Heart left ventricle (tissue), 16 donors: Measurements from ENCODE around the gene TCEAL4. TPM values are rescaled to one million over a fixed set of nuclear protein-coding genes. Genes with fewer than 3 reads are reported as not detected.

ENCODE experiments used
- ATAC-seq, 4 donors: fragments of 200-7000 bp; cut with Tn5 transposase; one replicate each; pipeline ENCODE4 v1.9.1; 2020 to 2022; ENCODE audit warnings: moderate library complexity in 4 of 4, mild to moderate bottlenecking in 3 of 4, moderate number of reproducible peaks in 1 of 4
- DNase-seq, 5 donors: peaks; one replicate each; pipeline ENCODE4 v3.0.0-alpha.2; 2020
- H3K27ac ChIP-seq, 12 donors: fragments of 200-600 bp; sonication (generic) in 4 of 12; one replicate each; pipeline versions ENCODE4 v1.5.0 to v1.8.0; 2016 to 2022; ENCODE audit warnings: mild to moderate bottlenecking in 2 of 12
- H3K27me3 ChIP-seq, 9 donors: fragments of 200-600 bp; sonication (generic) in 2 of 9; one replicate each; pipeline versions ENCODE4 v1.5.1 to v1.8.0; 2016 to 2022; ENCODE audit warnings: mild to moderate bottlenecking in 3 of 9
- H3K36me3 ChIP-seq, 9 donors: fragments of 200-600 bp; sonication (generic) in 2 of 9; one replicate each; pipeline versions ENCODE4 v1.5.0 to v1.8.0; 2018 to 2022; ENCODE audit warnings: mild to moderate bottlenecking in 2 of 9
- H3K4me1 ChIP-seq, 12 donors: fragments of 200-600 bp; sonication (generic) in 4 of 12; one replicate each; pipeline versions ENCODE4 v1.5.0 to v1.8.0; 2016 to 2022; ENCODE audit warnings: mild to moderate bottlenecking in 3 of 12
- H3K4me3 ChIP-seq, 12 donors: fragments of 200-600 bp; sonication (generic) in 4 of 12; one replicate each; pipeline versions ENCODE4 v1.5.0 to v1.8.0; 2017 to 2022; ENCODE audit warnings: mild to moderate bottlenecking in 9 of 12, moderate library complexity in 4 of 12
- H3K9me3 ChIP-seq, 12 donors: fragments of 200-600 bp; sonication (generic) in 4 of 12; one replicate each; pipeline versions ENCODE4 v1.5.0 to v1.8.0; 2016 to 2022; ENCODE audit warnings: mild to moderate bottlenecking in 1 of 12
- POLR2A ChIP-seq, 2 donors: fragments of 450-650 bp; IDR thresholded peaks; one replicate each; pipeline ENCODE4 v1.6.1; 2017; ENCODE audit warnings: antibody characterized with exemption in 2 of 2, mild to moderate bottlenecking in 2 of 2, moderate library complexity in 2 of 2
- WGBS, 4 donors: extraction: QIAGEN DNeasy Blood & Tissue Kit in 2 of 4; methylation state at CpG; one replicate each; pipeline versions ENCODE4 v1.1.5 to v1.1.7; 2013 to 2018; 5-methylcytosine and 5-hydroxymethylcytosine counted together
- intact Hi-C, 10 donors: fragments of 100-400 bp; cut with DNase I; formaldehyde crosslinking; loops; one replicate each; pipeline versions ENCODE4 v1.11.1 to v1.14.2; 2022
- polyA plus RNA-seq, 2 donors: library from polyadenylated mRNA; stranded (reverse); fragments of 200-250 nt; gene quantifications; one replicate each; pipeline ENCODE4 v1.2.3, GENCODE V29; 2013
- total RNA-seq, 9 donors: library from RNA; depleted of rRNA in 2 of 9; stranded (reverse); fragments of >200 nt in 2 of 9; fragmentation: NEBNext Ultra II Directional in 3 of 9; extraction: Animal tissue kit (Norgen Biotek cat#: 25700) in 3 of 9; gene quantifications; one replicate each; pipeline versions ENCODE4 v1.1.0 to v1.2.4, GENCODE V29; 2016 to 2023
- TF ChIP-seq, protein P1 (sequence below), 12 donors: fragments of 200-600 bp; sonication (generic) in 4 of 12; IDR thresholded peaks; one replicate each; pipeline versions ENCODE4 v1.5.0 to v1.8.0; 2018 to 2022; ENCODE audit warnings: antibody characterized with exemption in 12 of 12, mild to moderate bottlenecking in 5 of 12
- donor health status: ischemic (EF 13 %, LVEDD 7.1; RV severe dilation, severe dysfunction).
- donor health status: healthy with polysubstance abuse.
- donor health status: DM: no; HTN: yes; CAD: no.
- donor health status: DM: no; HTN: no; CAD: no.
- donor health status: ischemic (EF 25% LVEDD 6.9; RV normal size, moderate dysfunction).
- donor health status: ischemic (EF 25% LVEDD 5.7; RV mildly dilated, moderate dysfunction).
- donor health status: healthy.
- donor health status: DM: yes; HTN: yes; CAD: no.
- donor health status: ischemic (EF 35%, LVEDD 5.7; RV mildly dilated, moderate dysfunction).
- donor health status: nonischemic (EF 11% LVEDD 7.7; RV severe dilation, severe dysfunction).
- donor health status: DM: yes; HTN: yes; CAD: no.
- donor health status: PGD.
- donor health status: ischemic (EF 29% LVEDD 5.4; RV normal size, mild dysfunction).
- donor health status: nonischemic (EF 23%, LVEDD 6.1; RV moderate dilation, normal function).

The TCEAL4 gene
- total and polyA plus RNA-seq, 11 donors, result 50.9 to 176 (median 67.9) TPM

DNA sequence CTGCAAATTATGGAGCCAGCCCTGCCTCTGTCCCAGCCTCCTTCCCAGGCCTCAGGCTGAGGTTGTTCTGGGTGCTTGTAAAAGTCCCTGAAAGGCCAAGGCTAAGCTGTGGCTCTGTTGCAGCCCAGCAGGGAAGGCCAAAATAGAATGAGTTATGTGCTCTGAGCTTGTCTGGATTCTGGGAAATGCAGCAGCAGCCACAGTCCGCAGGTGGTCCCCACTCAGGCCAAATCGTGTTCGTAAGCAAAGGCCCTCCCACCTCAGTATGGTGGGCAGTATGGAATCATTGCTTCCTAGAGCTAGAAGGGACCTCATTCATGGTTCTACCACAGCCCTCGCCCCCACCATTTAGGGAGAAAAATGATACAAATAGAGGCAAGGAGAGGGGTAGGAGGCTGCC, 38.8 kb downstream of the TCEAL4 start:
- 46 to 81% (median 63%) methylated on average over 4 of the region's 4 CpGs for WGBS, 4 donors
- Histone ChIP-seq H3K4me1 (peaks cover 0 to 15% (median 3%) of the 10 kb centered on the region in 12 donors), H3K36me3 (peaks cover 0 to 9% (median 0%) of the 10 kb centered on the region in 9 donors), H3K4me3 (no peak overlapping the region), H3K27me3 (peaks cover 0 to 4% (median 0%) of the 10 kb centered on the region in 9 donors), H3K9me3 (no peaks in the 10 kb centered on the region), H3K27ac (peak overlapping the region in 1 of 12 donors; percentile 62)
- TF ChIP-seq POLR2A (IDR thresholded peaks at IDR 0.05), result no peak
- TF ChIP-seq, protein P1, sequence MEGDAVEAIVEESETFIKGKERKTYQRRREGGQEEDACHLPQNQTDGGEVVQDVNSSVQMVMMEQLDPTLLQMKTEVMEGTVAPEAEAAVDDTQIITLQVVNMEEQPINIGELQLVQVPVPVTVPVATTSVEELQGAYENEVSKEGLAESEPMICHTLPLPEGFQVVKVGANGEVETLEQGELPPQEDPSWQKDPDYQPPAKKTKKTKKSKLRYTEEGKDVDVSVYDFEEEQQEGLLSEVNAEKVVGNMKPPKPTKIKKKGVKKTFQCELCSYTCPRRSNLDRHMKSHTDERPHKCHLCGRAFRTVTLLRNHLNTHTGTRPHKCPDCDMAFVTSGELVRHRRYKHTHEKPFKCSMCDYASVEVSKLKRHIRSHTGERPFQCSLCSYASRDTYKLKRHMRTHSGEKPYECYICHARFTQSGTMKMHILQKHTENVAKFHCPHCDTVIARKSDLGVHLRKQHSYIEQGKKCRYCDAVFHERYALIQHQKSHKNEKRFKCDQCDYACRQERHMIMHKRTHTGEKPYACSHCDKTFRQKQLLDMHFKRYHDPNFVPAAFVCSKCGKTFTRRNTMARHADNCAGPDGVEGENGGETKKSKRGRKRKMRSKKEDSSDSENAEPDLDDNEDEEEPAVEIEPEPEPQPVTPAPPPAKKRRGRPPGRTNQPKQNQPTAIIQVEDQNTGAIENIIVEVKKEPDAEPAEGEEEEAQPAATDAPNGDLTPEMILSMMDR (IDR thresholded peaks at IDR 0.05), result no peak
- DNase-seq (no peak), ATAC-seq (peak in 1 of 4 donors; percentile 29)
- intact Hi-C loops, result loop anchor here in 2 of 10 donors (10.0 kb wide), 2 partner anchors 61 to 89 kb away; partner anchors contain the start of gene MORF4L2 (in 1 of the 2)

DNA sequence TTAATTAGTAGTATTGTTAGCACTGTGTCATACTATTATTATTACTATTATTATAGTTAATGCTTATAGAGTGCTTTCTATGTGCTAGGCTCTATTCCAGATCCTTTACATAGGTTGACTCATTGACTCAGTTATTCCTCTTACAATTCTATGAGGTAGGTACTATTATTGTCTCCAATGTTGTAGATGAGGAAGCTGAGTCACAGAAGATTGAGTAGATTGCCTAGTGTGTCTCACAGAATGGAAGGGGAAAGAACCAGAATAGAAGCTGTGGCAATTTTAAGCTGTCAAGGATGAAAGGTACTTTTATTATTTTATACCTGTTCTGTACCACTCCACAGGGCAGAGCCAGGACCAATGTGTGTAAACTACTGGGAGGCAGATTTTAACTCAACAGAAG, 41.5 kb downstream of the TCEAL4 start:
- Histone ChIP-seq H3K27ac (no peak overlapping the region), H3K4me1 (peaks cover 0 to 23% (median 4%) of the 10 kb centered on the region in 12 donors), H3K9me3 (no peaks in the 10 kb centered on the region), H3K36me3 (peaks cover 0 to 9% (median 0%) of the 10 kb centered on the region in 9 donors), H3K4me3 (no peak overlapping the region), H3K27me3 (peaks cover 0 to 17% (median 0%) of the 10 kb centered on the region in 9 donors)
- intact Hi-C loops, result loop anchor here in 3 of 10 donors (5.0 to 10.0 kb wide), 3 partner anchors 58 to 95 kb away; partner anchors contain the start of gene MORF4L2 (in 1 of the 3)
- no peak for ATAC-seq
- DNase-seq, result no peak
- no peak for TF ChIP-seq POLR2A (IDR thresholded peaks at IDR 0.05)
- TF ChIP-seq, protein P1 (IDR thresholded peaks at IDR 0.05), result no peak

DNA sequence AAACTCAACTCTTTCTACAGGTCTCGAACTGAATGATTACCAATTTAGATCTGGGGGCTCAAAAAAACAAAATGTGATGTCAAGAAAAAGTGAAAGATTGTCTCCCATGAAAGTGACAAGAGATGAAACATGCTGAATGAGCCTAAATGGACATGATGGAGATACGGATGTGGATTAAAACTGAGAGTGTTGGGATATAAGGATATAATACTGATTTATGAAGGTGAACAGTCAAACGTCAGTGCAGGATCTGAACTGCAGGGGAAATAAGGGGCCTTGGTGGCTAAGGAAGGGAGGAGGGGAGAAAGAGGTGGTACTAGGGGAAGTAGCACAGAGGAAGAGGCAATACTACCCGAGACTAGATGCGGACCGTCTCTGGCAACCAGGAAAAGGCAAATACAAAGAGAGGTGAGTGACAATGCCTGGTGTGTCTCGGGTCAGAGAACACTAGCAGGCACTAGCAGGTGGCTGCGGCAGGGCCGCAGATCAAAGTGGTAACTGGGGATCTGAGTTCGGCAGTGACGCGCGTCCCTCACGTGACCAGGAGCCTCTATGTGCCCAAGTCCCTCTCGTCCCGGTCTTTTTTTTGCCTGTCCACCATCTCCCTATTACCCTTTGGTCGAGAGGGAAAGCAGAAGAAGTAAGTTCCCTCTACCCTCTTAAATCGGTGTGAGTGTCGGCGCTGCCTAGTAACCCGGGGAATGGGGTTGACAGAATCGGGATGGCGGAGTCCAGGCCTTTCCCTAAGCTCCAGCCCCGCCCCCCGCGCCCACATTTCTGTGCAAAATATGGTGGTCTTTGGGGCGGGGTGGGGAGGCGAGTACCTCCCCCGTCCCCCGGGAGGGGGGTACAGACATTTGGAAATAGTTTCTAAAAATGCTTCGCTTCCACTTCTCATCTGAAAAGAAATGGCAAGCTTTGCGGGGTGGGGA, 43.3 kb downstream of the TCEAL4 start, which contains the start of gene TCEAL1:
TCEAL1 (plus strand) TSS at position 590 of the 932 bp plus-strand sequence. CDS start 942 bp downstream, outside the sequence.
- Histone ChIP-seq H3K36me3 (no peaks in the 10 kb centered on the region), H3K4me3 (peak within 1 kb of the TSS; percentile 39 to 94 (median 72)), H3K9me3 (no peaks in the 10 kb centered on the region), H3K27me3 (peaks cover 0 to 15% (median 0%) of the 10 kb centered on the region in 9 donors), H3K27ac (peak within 1 kb of the TSS; percentile 70 to 97 (median 93)), H3K4me1 (peaks cover 0 to 23% (median 4%) of the 10 kb centered on the region in 12 donors)
- intact Hi-C loops, result loop anchor here in 4 of 10 donors (2.0 to 10.0 kb wide), 5 partner anchors 44 to 96 kb away; partner anchors contain the start of genes MORF4L2 (in 3 of the 4) and TCEAL4 (in 1 of the 4)
- WGBS, 4 donors, result 2 to 35% (median 14%) methylated on average over 32 of the region's 32 CpGs
- ATAC-seq, result peak; percentile 74 to 81 (median 78)
- no peak for TF ChIP-seq POLR2A (IDR thresholded peaks at IDR 0.05)
- TF ChIP-seq, protein P1 (IDR thresholded peaks at IDR 0.05), result no peak
- DNase-seq, result peak; percentile 48 to 75 (median 66)
